Measurements from ENCODE around the gene CTTNBP2.

The CTTNBP2 gene

GRCh38 chr7:117908031-117908795 lies 35.0 kb upstream of the CTTNBP2 start:
- Histone ChIP-seq H3K4me1 (ENCODE audit: control insufficient read depth, insufficient read depth, low read depth, low read length) (no peaks in the 10 kb centered on the region), H2AFZ (ENCODE audit: low read depth, low read length) (no peak overlapping the region), H3K36me3 (ENCODE audit: control insufficient read depth in 1 of 2, insufficient read depth in 2 of 2, low read depth in 1 of 2, low read length in 2 of 2) (no peaks in the 10 kb centered on the region), H2AK5ac (ENCODE audit: low read length, severe bottlenecking) (no peak overlapping the region), H3K27me3 (ENCODE audit: control insufficient read depth in 1 of 2, insufficient read depth in 1 of 2, low read length in 2 of 2) (no peaks in the 10 kb centered on the region), H3K18ac (ENCODE audit: low read depth in 1 of 2, low read length in 2 of 2) (no peak overlapping the region), H4K91ac (ENCODE audit: low read length) (no peak overlapping the region), H3K4me2 (ENCODE audit: low read length, poor library complexity, severe bottlenecking) (no peak overlapping the region), H2BK12ac (ENCODE audit: low read length in 2 of 2) (no peak overlapping the region), H3K4ac (ENCODE audit: low read depth in 1 of 2, low read length in 2 of 2) (no peak overlapping the region), H3K14ac (ENCODE audit: low read length in 2 of 2) (no peak overlapping the region), H2BK15ac (ENCODE audit: low read depth, poor library complexity, severe bottlenecking) (no peak overlapping the region), H3K27ac (ENCODE audit: low read length, poor library complexity, severe bottlenecking) (no peak overlapping the region), H4K8ac (ENCODE audit: low read length) (no peak overlapping the region), H2BK5ac (ENCODE audit: low read depth, low read length, poor library complexity, severe bottlenecking) (no peak overlapping the region), H3K4me3 (ENCODE audit: insufficient read depth in 1 of 2, low read depth in 1 of 2, low read length in 2 of 2) (no peak overlapping the region), H3K9me3 (ENCODE audit: control insufficient read depth, low read length) (no peaks in the 10 kb centered on the region), H3K79me1 (replicated peaks; ENCODE audit: low read length, poor library complexity, severe bottlenecking) (no peaks in the 10 kb centered on the region), H2BK120ac (ENCODE audit: low read depth, low read length) (no peak overlapping the region), H3K23ac (ENCODE audit: low read length in 2 of 2) (no peak overlapping the region), H3K9ac (ENCODE audit: low read length) (no peak overlapping the region)
- peak; percentile 8 for DNase-seq
- 70% methylated on average over 2 of the region's 3 CpGs for WGBS

GRCh38 chr7:117907049-117907640 lies 33.9 kb upstream of the CTTNBP2 start:
- H3K18ac ChIP-seq (ENCODE audit: low read depth in 1 of 2, low read length in 2 of 2) = no peak overlapping the region
- no peak for DNase-seq
- no peak overlapping the region for H4K91ac ChIP-seq (ENCODE audit: low read length)
- H3K9ac ChIP-seq (ENCODE audit: low read length) = no peak overlapping the region
- H4K8ac ChIP-seq (ENCODE audit: low read length) = no peak overlapping the region
- H3K79me1 ChIP-seq (replicated peaks; ENCODE audit: low read length, poor library complexity, severe bottlenecking) = no peaks in the 10 kb centered on the region
- H3K4ac ChIP-seq (ENCODE audit: low read depth in 1 of 2, low read length in 2 of 2) = no peak overlapping the region
- no peak overlapping the region for H2BK120ac ChIP-seq (ENCODE audit: low read depth, low read length)
- no peak overlapping the region for H2BK5ac ChIP-seq (ENCODE audit: low read depth, low read length, poor library complexity, severe bottlenecking)
- no peak overlapping the region for H3K4me2 ChIP-seq (ENCODE audit: low read length, poor library complexity, severe bottlenecking)
- H3K9me3 ChIP-seq (ENCODE audit: control insufficient read depth, low read length) = no peaks in the 10 kb centered on the region
- H3K23ac ChIP-seq (ENCODE audit: low read length in 2 of 2) = no peak overlapping the region
- no peak overlapping the region for H3K4me3 ChIP-seq (ENCODE audit: insufficient read depth in 1 of 2, low read depth in 1 of 2, low read length in 2 of 2)
- H2AK5ac ChIP-seq (ENCODE audit: low read length, severe bottlenecking) = no peak overlapping the region
- no peak overlapping the region for H2AFZ ChIP-seq (ENCODE audit: low read depth, low read length)
- no peak overlapping the region for H2BK15ac ChIP-seq (ENCODE audit: low read depth, poor library complexity, severe bottlenecking)
- WGBS = 62% methylated on average over 4 of the region's 4 CpGs
- H3K36me3 ChIP-seq (ENCODE audit: control insufficient read depth in 1 of 2, insufficient read depth in 2 of 2, low read depth in 1 of 2, low read length in 2 of 2) = no peaks in the 10 kb centered on the region
- H3K14ac ChIP-seq (ENCODE audit: low read length in 2 of 2) = no peak overlapping the region
- H3K4me1 ChIP-seq (ENCODE audit: control insufficient read depth, insufficient read depth, low read depth, low read length) = no peaks in the 10 kb centered on the region
- no peak overlapping the region for H2BK12ac ChIP-seq (ENCODE audit: low read length in 2 of 2)
- H3K27me3 ChIP-seq (ENCODE audit: control insufficient read depth in 1 of 2, insufficient read depth in 1 of 2, low read length in 2 of 2) = no peaks in the 10 kb centered on the region
- no peak overlapping the region for H3K27ac ChIP-seq (ENCODE audit: low read length, poor library complexity, severe bottlenecking)

- Histone ChIP-seq H3K18ac (ENCODE audit: low read depth in 1 of 2, low read length in 2 of 2) (no peak overlapping the region), H4K8ac (ENCODE audit: low read length) (no peak overlapping the region), H3K79me1 (replicated peaks; ENCODE audit: low read length, poor library complexity, severe bottlenecking) (no peaks in the 10 kb centered on the region), H3K27me3 (ENCODE audit: control insufficient read depth in 1 of 2, insufficient read depth in 1 of 2, low read length in 2 of 2) (peaks cover 0 to 7% of the 10 kb centered on the region in 2 experiments), H3K4me2 (ENCODE audit: low read length, poor library complexity, severe bottlenecking) (no peak overlapping the region), H3K4me3 (ENCODE audit: insufficient read depth in 1 of 2, low read depth in 1 of 2, low read length in 2 of 2) (no peak overlapping the region), H3K4ac (ENCODE audit: low read depth in 1 of 2, low read length in 2 of 2) (no peak overlapping the region), H2AK5ac (ENCODE audit: low read length, severe bottlenecking) (no peak overlapping the region), H3K9me3 (ENCODE audit: control insufficient read depth, low read length) (no peaks in the 10 kb centered on the region), H3K14ac (ENCODE audit: low read length in 2 of 2) (no peak overlapping the region), H3K23ac (ENCODE audit: low read length in 2 of 2) (no peak overlapping the region), H3K4me1 (ENCODE audit: control insufficient read depth, insufficient read depth, low read depth, low read length) (no peaks in the 10 kb centered on the region), H2BK5ac (ENCODE audit: low read depth, low read length, poor library complexity, severe bottlenecking) (no peak overlapping the region), H2BK12ac (ENCODE audit: low read length in 2 of 2) (no peak overlapping the region), H3K9ac (ENCODE audit: low read length) (no peak overlapping the region), H2BK120ac (ENCODE audit: low read depth, low read length) (no peak overlapping the region), H3K27ac (ENCODE audit: low read length, poor library complexity, severe bottlenecking) (no peak overlapping the region), H2AFZ (ENCODE audit: low read depth, low read length) (no peak overlapping the region), H4K91ac (ENCODE audit: low read length) (no peak overlapping the region), H3K36me3 (ENCODE audit: control insufficient read depth in 1 of 2, insufficient read depth in 2 of 2, low read depth in 1 of 2, low read length in 2 of 2) (no peaks in the 10 kb centered on the region), H2BK15ac (ENCODE audit: low read depth, poor library complexity, severe bottlenecking) (no peak overlapping the region)
- no peak for DNase-seq
- WGBS = 81% methylated on average over 4 of the region's 5 CpGs
These were observed 29.2 kb upstream of the CTTNBP2 start for GRCh38 chr7:117902314-117902889.

GRCh38 chr7:117901089-117901797 lies 28.0 kb upstream of the CTTNBP2 start:
- H2BK5ac ChIP-seq (ENCODE audit: low read depth, low read length, poor library complexity, severe bottlenecking) = no peak overlapping the region
- no peaks in the 10 kb centered on the region for H3K36me3 ChIP-seq (ENCODE audit: control insufficient read depth in 1 of 2, insufficient read depth in 2 of 2, low read depth in 1 of 2, low read length in 2 of 2)
- DNase-seq = no peak
- H4K8ac ChIP-seq (ENCODE audit: low read length) = no peak overlapping the region
- peaks cover 0 to 7% of the 10 kb centered on the region in 2 experiments for H3K27me3 ChIP-seq (ENCODE audit: control insufficient read depth in 1 of 2, insufficient read depth in 1 of 2, low read length in 2 of 2)
- H3K79me1 ChIP-seq (replicated peaks; ENCODE audit: low read length, poor library complexity, severe bottlenecking) = no peaks in the 10 kb centered on the region
- H3K14ac ChIP-seq (ENCODE audit: low read length in 2 of 2) = no peak overlapping the region
- no peak overlapping the region for H2BK12ac ChIP-seq (ENCODE audit: low read length in 2 of 2)
- H3K27ac ChIP-seq (ENCODE audit: low read length, poor library complexity, severe bottlenecking) = no peak overlapping the region
- no peak overlapping the region for H3K18ac ChIP-seq (ENCODE audit: low read depth in 1 of 2, low read length in 2 of 2)
- H3K4me1 ChIP-seq (ENCODE audit: control insufficient read depth, insufficient read depth, low read depth, low read length) = no peaks in the 10 kb centered on the region
- no peaks in the 10 kb centered on the region for H3K9me3 ChIP-seq (ENCODE audit: control insufficient read depth, low read length)
- H2BK120ac ChIP-seq (ENCODE audit: low read depth, low read length) = no peak overlapping the region
- H3K9ac ChIP-seq (ENCODE audit: low read length) = no peak overlapping the region
- H2BK15ac ChIP-seq (ENCODE audit: low read depth, poor library complexity, severe bottlenecking) = no peak overlapping the region
- 91% methylated on average over 3 of the region's 5 CpGs for WGBS
- no peak overlapping the region for H3K4me2 ChIP-seq (ENCODE audit: low read length, poor library complexity, severe bottlenecking)
- no peak overlapping the region for H3K4ac ChIP-seq (ENCODE audit: low read depth in 1 of 2, low read length in 2 of 2)
- H3K23ac ChIP-seq (ENCODE audit: low read length in 2 of 2) = no peak overlapping the region
- no peak overlapping the region for H4K91ac ChIP-seq (ENCODE audit: low read length)
- H2AK5ac ChIP-seq (ENCODE audit: low read length, severe bottlenecking) = no peak overlapping the region
- H2AFZ ChIP-seq (ENCODE audit: low read depth, low read length) = no peak overlapping the region
- no peak overlapping the region for H3K4me3 ChIP-seq (ENCODE audit: insufficient read depth in 1 of 2, low read depth in 1 of 2, low read length in 2 of 2)
